ENCODE data around the gene CAPN13.

DNA sequence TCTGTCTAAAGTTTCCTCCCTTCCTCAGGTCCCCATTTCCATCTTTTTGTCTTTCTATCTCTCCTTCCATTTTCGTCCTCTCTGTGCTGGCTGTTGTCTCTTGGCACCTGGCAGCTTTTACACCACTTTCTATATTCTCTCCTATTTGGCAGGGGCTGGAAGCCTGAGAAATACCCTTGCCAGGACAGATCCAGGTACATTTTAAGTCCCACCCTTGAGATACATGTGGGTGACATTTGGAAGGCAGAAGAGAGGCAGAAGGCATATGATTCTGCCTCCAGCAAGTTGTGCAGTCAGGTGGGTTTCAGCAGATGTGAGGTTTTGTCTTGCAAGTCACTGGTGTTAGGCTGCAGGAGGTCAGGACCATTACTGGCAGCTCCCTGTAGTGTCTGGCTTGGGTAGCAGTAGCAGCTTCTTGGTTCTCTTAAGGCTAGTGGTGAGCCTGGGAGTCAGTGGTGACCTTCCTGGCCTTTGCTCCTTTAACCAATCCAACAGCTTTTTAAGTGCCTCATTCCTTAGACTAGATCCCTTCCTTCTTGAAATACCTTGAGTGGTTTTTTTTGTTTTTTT is 90.1 kb downstream of the CAPN13 start:
- TF ChIP-seq SMC3 (IDR thresholded peaks at IDR 0.05; ENCODE audit: low read depth, low read length) = no peak
- TF ChIP-seq YY1 (IDR thresholded peaks at IDR 0.05; ENCODE audit: low read depth) = no peak
- TF ChIP-seq EZH2phosphoT487 (IDR thresholded peaks at IDR 0.05; ENCODE audit: borderline replicate concordance, low read depth) = no peak
- no peak for TF ChIP-seq ELF1 (IDR thresholded peaks at IDR 0.05)
- TF ChIP-seq, protein P1, sequence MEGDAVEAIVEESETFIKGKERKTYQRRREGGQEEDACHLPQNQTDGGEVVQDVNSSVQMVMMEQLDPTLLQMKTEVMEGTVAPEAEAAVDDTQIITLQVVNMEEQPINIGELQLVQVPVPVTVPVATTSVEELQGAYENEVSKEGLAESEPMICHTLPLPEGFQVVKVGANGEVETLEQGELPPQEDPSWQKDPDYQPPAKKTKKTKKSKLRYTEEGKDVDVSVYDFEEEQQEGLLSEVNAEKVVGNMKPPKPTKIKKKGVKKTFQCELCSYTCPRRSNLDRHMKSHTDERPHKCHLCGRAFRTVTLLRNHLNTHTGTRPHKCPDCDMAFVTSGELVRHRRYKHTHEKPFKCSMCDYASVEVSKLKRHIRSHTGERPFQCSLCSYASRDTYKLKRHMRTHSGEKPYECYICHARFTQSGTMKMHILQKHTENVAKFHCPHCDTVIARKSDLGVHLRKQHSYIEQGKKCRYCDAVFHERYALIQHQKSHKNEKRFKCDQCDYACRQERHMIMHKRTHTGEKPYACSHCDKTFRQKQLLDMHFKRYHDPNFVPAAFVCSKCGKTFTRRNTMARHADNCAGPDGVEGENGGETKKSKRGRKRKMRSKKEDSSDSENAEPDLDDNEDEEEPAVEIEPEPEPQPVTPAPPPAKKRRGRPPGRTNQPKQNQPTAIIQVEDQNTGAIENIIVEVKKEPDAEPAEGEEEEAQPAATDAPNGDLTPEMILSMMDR (IDR thresholded peaks at IDR 0.05) = no peak
- TF ChIP-seq FOXJ3 (CRISPR knock-in tag; IDR thresholded peaks at IDR 0.05) = no peak
- TF ChIP-seq SIN3A (IDR thresholded peaks at IDR 0.05; ENCODE audit: borderline replicate concordance, low read depth, low read length) = no peak
- TF ChIP-seq, protein P2, sequence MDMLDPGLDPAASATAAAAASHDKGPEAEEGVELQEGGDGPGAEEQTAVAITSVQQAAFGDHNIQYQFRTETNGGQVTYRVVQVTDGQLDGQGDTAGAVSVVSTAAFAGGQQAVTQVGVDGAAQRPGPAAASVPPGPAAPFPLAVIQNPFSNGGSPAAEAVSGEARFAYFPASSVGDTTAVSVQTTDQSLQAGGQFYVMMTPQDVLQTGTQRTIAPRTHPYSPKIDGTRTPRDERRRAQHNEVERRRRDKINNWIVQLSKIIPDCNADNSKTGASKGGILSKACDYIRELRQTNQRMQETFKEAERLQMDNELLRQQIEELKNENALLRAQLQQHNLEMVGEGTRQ (IDR thresholded peaks at IDR 0.05; ENCODE audit: borderline replicate concordance, low read depth, low read length) = no peak
- no peak for TF ChIP-seq CHD2 (IDR thresholded peaks at IDR 0.05; ENCODE audit: low read length, partially characterized antibody)
- TF ChIP-seq TAF1 (IDR thresholded peaks at IDR 0.05; ENCODE audit: borderline replicate concordance, low read depth, low read length) = no peak
- no peak for TF ChIP-seq MXI1 (IDR thresholded peaks at IDR 0.05; ENCODE audit: low read depth, low read length)
- TF ChIP-seq POLR2AphosphoS5 (IDR thresholded peaks at IDR 0.05; ENCODE audit: low read depth, low read length) = no peak
- TF ChIP-seq, protein P3, sequence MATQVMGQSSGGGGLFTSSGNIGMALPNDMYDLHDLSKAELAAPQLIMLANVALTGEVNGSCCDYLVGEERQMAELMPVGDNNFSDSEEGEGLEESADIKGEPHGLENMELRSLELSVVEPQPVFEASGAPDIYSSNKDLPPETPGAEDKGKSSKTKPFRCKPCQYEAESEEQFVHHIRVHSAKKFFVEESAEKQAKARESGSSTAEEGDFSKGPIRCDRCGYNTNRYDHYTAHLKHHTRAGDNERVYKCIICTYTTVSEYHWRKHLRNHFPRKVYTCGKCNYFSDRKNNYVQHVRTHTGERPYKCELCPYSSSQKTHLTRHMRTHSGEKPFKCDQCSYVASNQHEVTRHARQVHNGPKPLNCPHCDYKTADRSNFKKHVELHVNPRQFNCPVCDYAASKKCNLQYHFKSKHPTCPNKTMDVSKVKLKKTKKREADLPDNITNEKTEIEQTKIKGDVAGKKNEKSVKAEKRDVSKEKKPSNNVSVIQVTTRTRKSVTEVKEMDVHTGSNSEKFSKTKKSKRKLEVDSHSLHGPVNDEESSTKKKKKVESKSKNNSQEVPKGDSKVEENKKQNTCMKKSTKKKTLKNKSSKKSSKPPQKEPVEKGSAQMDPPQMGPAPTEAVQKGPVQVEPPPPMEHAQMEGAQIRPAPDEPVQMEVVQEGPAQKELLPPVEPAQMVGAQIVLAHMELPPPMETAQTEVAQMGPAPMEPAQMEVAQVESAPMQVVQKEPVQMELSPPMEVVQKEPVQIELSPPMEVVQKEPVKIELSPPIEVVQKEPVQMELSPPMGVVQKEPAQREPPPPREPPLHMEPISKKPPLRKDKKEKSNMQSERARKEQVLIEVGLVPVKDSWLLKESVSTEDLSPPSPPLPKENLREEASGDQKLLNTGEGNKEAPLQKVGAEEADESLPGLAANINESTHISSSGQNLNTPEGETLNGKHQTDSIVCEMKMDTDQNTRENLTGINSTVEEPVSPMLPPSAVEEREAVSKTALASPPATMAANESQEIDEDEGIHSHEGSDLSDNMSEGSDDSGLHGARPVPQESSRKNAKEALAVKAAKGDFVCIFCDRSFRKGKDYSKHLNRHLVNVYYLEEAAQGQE (IDR thresholded peaks at IDR 0.05; ENCODE audit: low read depth, low read length) = no peak
- TF ChIP-seq RCOR1 (IDR thresholded peaks at IDR 0.05; ENCODE audit: low read length) = no peak

Measured in SK-N-SH (cell line).